CD4-positive, CD25-positive, alpha-beta regulatory T cell (primary cell): Measurements from ENCODE around the gene TSBP1. TPM values are rescaled to one million over a fixed set of nuclear protein-coding genes. Genes with fewer than 3 reads are reported as not detected.
A peak's percentile ranks its signal among the peaks of the same experiment; 100 is the strongest.
"Not testable (repeated sequence)": the region's sequence is repeated elsewhere in the genome, so short reads cannot be mapped to it uniquely, and the experiment has no call there.

ENCODE experiments used
- ATAC-seq, 2 donors: fragments of 150-1000 bp; cut with Tn5 transposase; one replicate each; pipeline ENCODE4 v1.10.0; 2021; ENCODE audit warnings: low read depth in 2 of 2, moderate number of reproducible peaks in 2 of 2, moderate library complexity in 1 of 2
- DNase-seq, 3 donors: peaks; one replicate each; pipeline versions ENCODE4 v3.0.0 to v3.0.0-alpha.2; 2012 to 2022; ENCODE audit warnings: mixed read lengths in 1 of 3
- H3K27ac ChIP-seq: one replicate; pipeline ENCODE4 v1.7.0; 2013; ENCODE audit warnings: mild to moderate bottlenecking, low read length; ENCODE audit not compliant: insufficient read depth, poor library complexity, severe bottlenecking
- H3K27me3 ChIP-seq: one replicate; pipeline ENCODE4 v1.7.0; 2013; ENCODE audit warnings: low read length; ENCODE audit not compliant: control insufficient read depth, insufficient read depth
- H3K36me3 ChIP-seq: one replicate; pipeline ENCODE4 v1.7.0; 2013; ENCODE audit warnings: mild to moderate bottlenecking, low read length, moderate library complexity; ENCODE audit not compliant: control insufficient read depth, insufficient read depth
- H3K4me1 ChIP-seq: 2 replicates; pipeline ENCODE4 v1.7.0; 2013; ENCODE audit warnings: mild to moderate bottlenecking, low read length; ENCODE audit not compliant: insufficient read depth, control insufficient read depth, poor library complexity, severe bottlenecking
- H3K4me3 ChIP-seq: one replicate; pipeline ENCODE4 v1.7.0; 2013; ENCODE audit warnings: low read depth, mild to moderate bottlenecking, low read length, moderate library complexity
- H3K9me3 ChIP-seq, 2 experiments: 1 replicate in 1 of 2; 2 replicates in 1 of 2; pipeline ENCODE4 v1.7.0; 2013; ENCODE audit warnings: low read length in 2 of 2, mild to moderate bottlenecking in 1 of 2, moderate library complexity in 1 of 2; ENCODE audit not compliant: control insufficient read depth in 2 of 2
- H3K27ac Mint-ChIP-seq, 3 donors: one replicate each; pipeline ENCODE4 v1.8.0; 2020 to 2022; ENCODE audit warnings: mild to moderate bottlenecking in 3 of 3, mixed read lengths in 3 of 3, moderate library complexity in 2 of 3
- H3K27me3 Mint-ChIP-seq: one replicate; pipeline ENCODE4 v1.8.0; 2022; ENCODE audit warnings: mild to moderate bottlenecking, mixed read lengths
- H3K36me3 Mint-ChIP-seq: one replicate; pipeline ENCODE4 v1.8.0; 2020; ENCODE audit warnings: mixed read lengths
- H3K4me1 Mint-ChIP-seq, 4 donors: one replicate each; pipeline ENCODE4 v1.8.0; 2020 to 2022; ENCODE audit warnings: mixed read lengths in 4 of 4, mild to moderate bottlenecking in 1 of 4
- H3K4me3 Mint-ChIP-seq, 4 donors: one replicate each; pipeline ENCODE4 v1.8.0; 2020 to 2022; ENCODE audit warnings: mild to moderate bottlenecking in 4 of 4, mixed read lengths in 4 of 4, moderate library complexity in 3 of 4
- H3K9me3 Mint-ChIP-seq, 7 donors: one replicate each; pipeline ENCODE4 v1.8.0; 2020 to 2022; ENCODE audit warnings: mixed read lengths in 7 of 7, mild to moderate bottlenecking in 3 of 7, moderate library complexity in 2 of 7
- polyA plus RNA-seq, 4 donors: library from polyadenylated mRNA; unstranded; fragments of 300-500 nt; fragmentation: Illumina TruSeq; gene quantifications; one replicate each; pipeline ENCODE4 v1.2.3, GENCODE V29; 2021
- total RNA-seq: library from RNA; stranded (reverse); gene quantifications from one replicate; pipeline ENCODE4 v1.2.3, GENCODE V29; 2022

The TSBP1 gene
- total and polyA plus RNA-seq, 5 donors from 2014 or later: not detected

DNA sequence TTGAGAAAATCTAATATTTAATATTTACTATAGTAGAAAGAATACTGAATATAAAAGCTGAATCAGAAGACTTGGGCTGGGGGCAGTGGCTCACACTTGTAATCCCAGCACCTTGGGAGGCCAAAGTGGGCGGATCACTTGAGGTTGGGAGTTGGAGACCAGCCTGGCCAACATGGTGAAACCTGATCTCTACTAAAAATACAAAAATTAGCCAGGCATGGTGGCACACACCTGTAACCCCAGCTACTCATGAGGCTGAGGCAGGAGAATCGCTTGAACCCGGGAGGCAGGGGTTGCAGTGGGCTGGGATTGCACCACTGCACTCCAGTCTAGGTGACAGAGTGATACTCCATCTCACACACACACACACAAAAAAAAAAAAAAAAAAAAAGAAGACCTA is 76.7 kb downstream of the TSBP1 start:
- peaks cover 82% of the 10 kb centered on the region for H3K27me3 Mint-ChIP-seq
- not testable (repeated sequence) for H3K4me3 Mint-ChIP-seq, H3K9me3 Mint-ChIP-seq, DNase-seq, H3K4me1 Mint-ChIP-seq, H3K9me3 ChIP-seq, H3K36me3 Mint-ChIP-seq, ATAC-seq, H3K4me3 ChIP-seq, H3K36me3 ChIP-seq, H3K4me1 ChIP-seq, H3K27ac Mint-ChIP-seq, H3K27ac ChIP-seq
- H3K27me3 ChIP-seq: peaks cover 38% of the 10 kb centered on the region

DNA sequence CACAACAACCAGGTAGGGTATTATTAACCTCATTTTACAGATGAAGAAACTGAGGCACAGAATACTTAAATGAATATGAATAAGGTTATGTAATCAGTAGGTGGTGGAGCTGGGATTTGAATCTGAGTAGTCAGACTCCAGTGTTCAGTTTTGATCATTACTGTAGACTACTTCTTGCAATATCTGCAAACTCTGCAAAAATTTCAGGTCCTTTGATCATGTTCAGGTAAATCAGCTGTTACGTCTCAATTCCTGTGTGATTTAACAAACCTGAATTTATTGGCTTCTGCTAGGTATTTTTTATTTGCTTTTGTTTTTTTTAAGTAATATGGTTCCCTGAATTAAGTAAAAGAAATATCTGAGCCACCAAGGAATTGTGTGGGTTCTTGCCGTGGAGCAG is 77.1 kb downstream of the TSBP1 start:
- H3K27ac Mint-ChIP-seq: no peak overlapping the region
- H3K9me3 Mint-ChIP-seq: peaks cover 0 to 2% (median 0%) of the 10 kb centered on the region in 7 donors
- H3K4me3 Mint-ChIP-seq: no peak overlapping the region
- H3K9me3 ChIP-seq: no peaks in the 10 kb centered on the region
- H3K4me1 Mint-ChIP-seq: no peaks in the 10 kb centered on the region
- H3K4me1 ChIP-seq: no peaks in the 10 kb centered on the region
- no peaks in the 10 kb centered on the region for H3K36me3 ChIP-seq
- H3K27me3 Mint-ChIP-seq: peaks cover 83% of the 10 kb centered on the region
- DNase-seq (no peak), ATAC-seq (no peak)
- H3K36me3 Mint-ChIP-seq: no peaks in the 10 kb centered on the region
- H3K4me3 ChIP-seq: no peak overlapping the region
- H3K27me3 ChIP-seq: peaks cover 39% of the 10 kb centered on the region
- no peak overlapping the region for H3K27ac ChIP-seq

DNA sequence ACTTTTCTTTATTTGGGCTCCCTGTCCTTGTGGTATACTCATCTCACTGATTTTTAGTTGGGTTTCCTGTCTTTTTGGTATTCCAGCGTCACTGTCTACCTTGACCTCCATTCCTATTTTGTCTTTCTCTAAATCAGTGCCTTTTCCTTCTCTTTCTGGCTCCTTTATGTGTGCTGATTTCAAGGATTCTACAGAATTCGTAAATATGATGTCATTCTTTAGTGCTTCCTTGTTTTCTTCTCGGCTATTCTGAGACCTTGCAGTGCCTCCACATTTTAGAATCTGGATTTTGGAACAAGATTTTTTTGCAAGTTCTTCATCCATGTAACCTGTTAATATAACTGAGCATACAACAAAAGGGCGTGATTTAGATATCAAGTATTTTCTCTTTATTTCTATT is 78.0 kb downstream of the TSBP1 start:
- no peak overlapping the region for H3K4me3 ChIP-seq
- H3K36me3 ChIP-seq: no peaks in the 10 kb centered on the region
- no peaks in the 10 kb centered on the region for H3K9me3 ChIP-seq
- no peak overlapping the region for H3K27ac ChIP-seq
- Mint-ChIP-seq H3K27me3 (peaks cover 83% of the 10 kb centered on the region), H3K4me1 (no peaks in the 10 kb centered on the region), H3K9me3 (peaks cover 0 to 2% (median 0%) of the 10 kb centered on the region in 7 donors), H3K27ac (no peak overlapping the region), H3K36me3 (no peaks in the 10 kb centered on the region), H3K4me3 (no peak overlapping the region)
- peaks cover 40% of the 10 kb centered on the region for H3K27me3 ChIP-seq
- DNase-seq (no peak), ATAC-seq (no peak)
- H3K4me1 ChIP-seq: no peaks in the 10 kb centered on the region

DNA sequence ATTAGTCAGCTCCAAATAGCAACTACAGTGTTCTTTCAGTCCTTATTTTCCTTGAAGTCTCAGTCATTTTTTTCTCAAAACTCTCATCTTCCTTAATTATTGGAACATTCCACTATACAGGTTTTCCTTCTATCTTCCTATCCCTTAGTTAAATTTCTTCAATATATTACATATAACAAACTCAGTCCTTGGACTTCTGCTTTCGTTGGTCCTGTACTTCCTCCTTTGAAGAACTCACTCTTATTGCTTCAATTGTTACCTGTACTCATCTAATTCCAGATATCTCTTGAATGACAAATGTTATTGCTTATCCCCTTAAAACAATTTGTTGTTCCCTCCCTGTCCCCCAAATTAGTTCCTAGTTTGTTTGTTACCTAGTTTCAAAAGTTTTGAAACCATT is 80.2 kb downstream of the TSBP1 start:
- Mint-ChIP-seq H3K36me3 (no peaks in the 10 kb centered on the region), H3K4me1 (no peaks in the 10 kb centered on the region), H3K9me3 (no peaks in the 10 kb centered on the region), H3K4me3 (no peak overlapping the region), H3K27me3 (peaks cover 81% of the 10 kb centered on the region), H3K27ac (peak overlapping the region in 1 of 3 donors; percentile 22)
- no peaks in the 10 kb centered on the region for H3K36me3 ChIP-seq
- no peaks in the 10 kb centered on the region for H3K9me3 ChIP-seq
- no peak overlapping the region for H3K4me3 ChIP-seq
- peaks cover 37% of the 10 kb centered on the region for H3K27me3 ChIP-seq
- no peak for ATAC-seq
- H3K4me1 ChIP-seq: no peaks in the 10 kb centered on the region
- no peak overlapping the region for H3K27ac ChIP-seq
- DNase-seq: no peak

DNA sequence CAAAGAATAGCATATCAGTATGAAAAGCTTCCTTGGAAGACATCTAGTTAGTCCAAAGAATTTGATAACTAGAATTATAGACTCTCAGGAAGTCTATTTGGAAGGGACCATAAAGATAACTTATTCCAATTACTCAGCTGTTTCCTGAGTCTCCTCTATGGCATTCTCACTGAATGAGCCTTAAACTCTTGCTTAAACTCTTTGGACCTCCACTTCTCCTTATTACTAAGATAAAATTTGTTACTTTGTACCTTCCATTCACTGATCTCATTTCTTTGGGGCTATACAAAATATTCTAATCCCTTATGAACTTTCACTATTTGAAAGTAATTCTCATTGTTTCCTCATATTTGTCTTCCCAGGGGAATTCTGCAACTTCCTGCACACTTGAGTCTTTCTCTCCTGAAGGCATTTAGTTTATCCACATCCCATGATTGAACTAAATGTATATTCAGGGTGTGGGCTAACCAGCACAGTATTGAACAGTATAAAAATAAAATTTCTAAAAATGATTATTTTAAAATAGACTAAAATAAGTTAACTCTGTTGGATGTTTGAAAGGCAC is 80.7 kb downstream of the TSBP1 start:
- H3K4me3 Mint-ChIP-seq: no peak overlapping the region
- H3K4me1 Mint-ChIP-seq: no peaks in the 10 kb centered on the region
- Histone ChIP-seq H3K9me3 (no peaks in the 10 kb centered on the region), H3K27ac (no peak overlapping the region), H3K27me3 (peaks cover 37% of the 10 kb centered on the region), H3K4me1 (no peaks in the 10 kb centered on the region), H3K36me3 (no peaks in the 10 kb centered on the region), H3K4me3 (no peak overlapping the region)
- no peaks in the 10 kb centered on the region for H3K36me3 Mint-ChIP-seq
- no peaks in the 10 kb centered on the region for H3K9me3 Mint-ChIP-seq
- DNase-seq (no peak), ATAC-seq (no peak)
- H3K27ac Mint-ChIP-seq: no peak overlapping the region
- H3K27me3 Mint-ChIP-seq: peaks cover 79% of the 10 kb centered on the region

DNA sequence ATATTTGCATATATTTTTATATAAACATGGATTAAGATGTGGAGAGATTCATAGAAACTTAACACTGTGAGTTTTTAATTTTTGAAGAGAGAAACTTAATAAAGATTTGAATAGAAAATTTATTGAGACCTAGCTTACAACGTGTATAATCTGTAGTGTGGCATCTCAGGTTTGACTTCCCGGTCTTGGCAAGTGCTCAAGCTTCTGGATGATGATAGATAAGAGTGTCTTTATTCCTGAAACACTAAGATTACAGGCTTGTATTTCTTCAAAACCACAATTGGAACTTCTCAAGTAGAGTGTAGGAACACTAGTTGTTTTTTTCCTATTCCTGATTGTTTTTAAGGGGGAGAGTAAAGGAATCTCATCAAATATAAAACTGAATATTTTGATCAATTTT is 83.3 kb downstream of the TSBP1 start:
- no peaks in the 10 kb centered on the region for H3K9me3 Mint-ChIP-seq
- Histone ChIP-seq H3K36me3 (no peaks in the 10 kb centered on the region), H3K27ac (no peak overlapping the region), H3K4me3 (no peak overlapping the region), H3K9me3 (no peaks in the 10 kb centered on the region), H3K4me1 (no peaks in the 10 kb centered on the region), H3K27me3 (peaks cover 27% of the 10 kb centered on the region)
- no peak overlapping the region for H3K4me3 Mint-ChIP-seq
- H3K4me1 Mint-ChIP-seq: no peaks in the 10 kb centered on the region
- DNase-seq (no peak), ATAC-seq (no peak)
- peaks cover 66% of the 10 kb centered on the region for H3K27me3 Mint-ChIP-seq
- no peak overlapping the region for H3K27ac Mint-ChIP-seq
- H3K36me3 Mint-ChIP-seq: no peaks in the 10 kb centered on the region

DNA sequence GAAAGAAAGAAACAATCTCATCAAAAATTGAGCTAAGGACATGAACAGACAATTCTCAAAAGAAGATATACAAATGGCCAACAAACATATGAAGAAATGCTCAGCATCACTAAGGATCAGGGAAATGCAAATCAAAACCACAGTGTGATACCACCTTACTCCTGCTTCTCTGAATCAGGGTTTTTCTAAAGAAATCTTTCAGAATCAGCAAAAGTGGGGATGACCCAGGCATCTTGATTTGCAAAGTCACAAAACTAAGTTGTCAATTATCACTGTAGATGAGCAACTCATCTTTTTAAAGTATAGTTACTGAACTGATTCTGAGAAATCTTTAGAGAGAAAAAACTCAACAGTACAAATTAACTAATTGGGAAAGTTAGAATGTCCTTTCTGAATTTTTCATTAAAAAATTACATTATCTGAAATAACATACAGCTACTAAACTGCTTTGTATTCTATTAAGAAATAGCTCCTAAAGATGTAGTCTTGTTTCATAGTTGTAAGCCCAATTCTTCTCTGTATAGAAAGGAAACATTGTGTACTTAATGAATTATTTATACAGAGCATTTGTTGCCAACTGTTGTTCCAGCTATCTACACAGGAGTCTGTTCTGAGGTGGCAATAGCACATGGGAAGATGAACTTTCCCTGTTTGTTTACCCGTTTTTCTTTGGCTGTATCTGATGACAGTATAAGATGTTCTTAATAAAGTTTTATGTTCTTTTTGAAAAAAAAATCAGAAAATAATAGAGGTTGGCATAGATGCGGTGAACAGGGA is 97.7 kb downstream of the TSBP1 start:
- Mint-ChIP-seq H3K9me3 (peaks cover 0 to 12% (median 3%) of the 10 kb centered on the region in 7 donors), H3K4me1 (peaks cover 8 to 12% (median 11%) of the 10 kb centered on the region in 4 donors), H3K27me3 (peaks cover 54% of the 10 kb centered on the region)
- H3K36me3 ChIP-seq, H3K27ac Mint-ChIP-seq, H3K9me3 ChIP-seq, H3K4me3 ChIP-seq, H3K4me3 Mint-ChIP-seq, H3K4me1 ChIP-seq, H3K27me3 ChIP-seq, H3K36me3 Mint-ChIP-seq, H3K27ac ChIP-seq, DNase-seq, ATAC-seq: not testable (repeated sequence)

DNA sequence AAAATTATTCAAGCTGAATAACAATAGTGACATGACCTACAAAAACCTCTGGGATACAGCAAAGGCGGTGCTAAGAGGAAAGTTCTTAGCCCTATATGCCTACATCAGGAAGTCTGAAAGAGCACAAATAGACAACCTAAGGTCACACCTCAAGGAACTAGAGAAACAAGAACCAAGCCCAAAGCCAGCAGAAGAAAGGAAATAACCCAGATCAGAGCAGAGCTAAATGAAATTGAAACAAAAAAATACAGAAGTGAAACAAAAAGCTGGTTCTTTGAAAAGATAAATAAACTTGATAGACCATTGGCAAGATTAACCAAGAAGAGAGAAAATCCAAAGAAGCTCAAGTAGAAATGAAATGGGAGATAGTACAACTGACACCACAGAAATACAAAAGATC is 100.3 kb downstream of the TSBP1 start:
- ATAC-seq (no peak), DNase-seq (peak in 2 of 3 donors; percentile 9 to 79)
- Mint-ChIP-seq H3K9me3 (peaks cover 0 to 8% (median 3%) of the 10 kb centered on the region in 7 donors), H3K27me3 (peaks cover 40% of the 10 kb centered on the region), H3K27ac (peak overlapping the region in 2 of 3 donors; percentile 7 to 11), H3K36me3 (no peaks in the 10 kb centered on the region), H3K4me1 (peaks cover 8 to 12% (median 11%) of the 10 kb centered on the region in 4 donors), H3K4me3 (peak overlapping the region in 3 of 4 donors; percentile 1 to 79 (median 3))
- Histone ChIP-seq H3K9me3 (no peaks in the 10 kb centered on the region), H3K27ac (no peak overlapping the region), H3K4me3 (peak overlapping the region; percentile 13), H3K36me3 (no peaks in the 10 kb centered on the region), H3K27me3 (peaks cover 7% of the 10 kb centered on the region), H3K4me1 (peaks cover 7% of the 10 kb centered on the region)
